ENCODE measurements around the gene KLHL22.
"Not testable (repeated sequence)": the region's sequence is repeated elsewhere in the genome, so short reads cannot be mapped to it uniquely, and the experiment has no call there.

Gene KLHL22

GRCh38 chr22:20397498-20397897 lies 98.1 kb downstream of the KLHL22 start:
- TF ChIP-seq, protein P1, sequence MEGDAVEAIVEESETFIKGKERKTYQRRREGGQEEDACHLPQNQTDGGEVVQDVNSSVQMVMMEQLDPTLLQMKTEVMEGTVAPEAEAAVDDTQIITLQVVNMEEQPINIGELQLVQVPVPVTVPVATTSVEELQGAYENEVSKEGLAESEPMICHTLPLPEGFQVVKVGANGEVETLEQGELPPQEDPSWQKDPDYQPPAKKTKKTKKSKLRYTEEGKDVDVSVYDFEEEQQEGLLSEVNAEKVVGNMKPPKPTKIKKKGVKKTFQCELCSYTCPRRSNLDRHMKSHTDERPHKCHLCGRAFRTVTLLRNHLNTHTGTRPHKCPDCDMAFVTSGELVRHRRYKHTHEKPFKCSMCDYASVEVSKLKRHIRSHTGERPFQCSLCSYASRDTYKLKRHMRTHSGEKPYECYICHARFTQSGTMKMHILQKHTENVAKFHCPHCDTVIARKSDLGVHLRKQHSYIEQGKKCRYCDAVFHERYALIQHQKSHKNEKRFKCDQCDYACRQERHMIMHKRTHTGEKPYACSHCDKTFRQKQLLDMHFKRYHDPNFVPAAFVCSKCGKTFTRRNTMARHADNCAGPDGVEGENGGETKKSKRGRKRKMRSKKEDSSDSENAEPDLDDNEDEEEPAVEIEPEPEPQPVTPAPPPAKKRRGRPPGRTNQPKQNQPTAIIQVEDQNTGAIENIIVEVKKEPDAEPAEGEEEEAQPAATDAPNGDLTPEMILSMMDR (IDR thresholded peaks at IDR 0.05; ENCODE audit: extremely low read depth, insufficient read depth, missing control alignments) = no peak
- no peak for DNase-seq (ENCODE audit: low spot score)
- in situ Hi-C loops (cut with MboI; ENCODE audit: low pct_unique_long_range_greater_than_20kb, low sequenced_read_pairs, unreplicated experiment) = no loop called here

- TF ChIP-seq, protein P1 (IDR thresholded peaks at IDR 0.05; ENCODE audit: extremely low read depth, insufficient read depth, missing control alignments) = no peak
- in situ Hi-C loops (cut with MboI; ENCODE audit: low pct_unique_long_range_greater_than_20kb, low sequenced_read_pairs, unreplicated experiment) = no loop called here
Measured at GRCh38 chr22:20396639-20397038, 99.0 kb downstream of the KLHL22 start.

DNA sequence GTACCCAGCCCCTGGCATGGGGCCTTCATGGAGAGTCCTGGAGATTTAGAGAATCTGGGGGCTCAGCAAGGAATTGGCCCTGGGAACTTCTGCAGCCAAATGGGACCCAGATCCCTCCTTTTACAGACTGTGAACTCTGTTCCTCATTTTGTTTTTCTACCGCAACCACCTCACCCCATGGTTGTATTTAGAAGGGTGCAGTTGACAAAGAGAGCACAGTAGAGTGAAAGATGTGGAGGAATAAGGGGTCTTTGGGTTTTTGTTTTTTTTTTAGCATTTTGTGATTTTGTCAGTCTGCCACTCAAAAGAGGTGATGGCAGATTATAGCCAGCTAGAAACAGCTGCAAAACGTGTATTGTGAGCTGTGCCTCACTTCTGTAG lies 99.7 kb downstream of the KLHL22 start:
- DNase-seq (ENCODE audit: low spot score) = no peak
- TF ChIP-seq, protein P1 (IDR thresholded peaks at IDR 0.05; ENCODE audit: extremely low read depth, insufficient read depth, missing control alignments) = no peak
- in situ Hi-C loops (cut with MboI; ENCODE audit: low pct_unique_long_range_greater_than_20kb, low sequenced_read_pairs, unreplicated experiment) = no loop called here

More at GRCh38 chr22:20396639-20397038, 99.0 kb downstream of the KLHL22 start:
- no peak for DNase-seq (ENCODE audit: low spot score)

DNA sequence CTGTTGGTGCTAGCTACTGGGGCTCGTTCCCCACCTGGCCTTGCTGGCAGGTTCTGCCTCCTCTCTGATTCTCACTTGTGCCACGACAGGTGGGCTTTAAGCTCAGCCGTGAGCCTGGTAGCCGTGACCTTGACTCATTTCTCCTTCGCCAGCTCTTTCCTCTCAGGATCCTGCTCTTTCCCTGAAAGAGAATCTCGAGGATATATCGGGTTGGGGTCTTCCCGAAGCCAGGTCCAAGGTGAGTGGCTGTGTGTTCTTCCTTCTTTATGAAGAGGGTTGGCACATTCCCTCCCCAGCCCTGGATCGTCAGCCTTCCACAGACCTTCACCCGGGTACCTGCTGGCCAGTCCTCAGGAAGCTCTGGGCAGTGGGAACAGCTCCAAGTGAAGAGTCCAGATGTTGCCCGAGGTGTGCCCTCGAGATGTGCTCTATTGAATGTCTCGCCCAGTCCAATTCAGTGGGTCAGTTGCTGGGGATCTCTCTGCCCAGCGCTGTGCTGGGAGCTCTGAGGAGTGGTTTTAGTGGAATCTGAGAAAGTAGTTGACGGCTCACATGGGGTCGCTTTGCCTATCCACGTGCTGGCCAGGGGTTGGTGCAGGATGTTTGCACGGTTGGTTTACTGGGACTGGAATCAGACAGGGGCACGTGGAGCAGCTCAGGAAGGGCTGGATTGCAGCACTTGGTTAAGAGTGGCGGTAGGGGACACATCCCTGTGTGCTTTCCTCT lies 100.3 kb downstream of the KLHL22 start:
- no peak for DNase-seq (ENCODE audit: low spot score)
- TF ChIP-seq, protein P1 (IDR thresholded peaks at IDR 0.05; ENCODE audit: extremely low read depth, insufficient read depth, missing control alignments) = no peak
- in situ Hi-C loops (cut with MboI; ENCODE audit: low pct_unique_long_range_greater_than_20kb, low sequenced_read_pairs, unreplicated experiment) = no loop called here

DNA sequence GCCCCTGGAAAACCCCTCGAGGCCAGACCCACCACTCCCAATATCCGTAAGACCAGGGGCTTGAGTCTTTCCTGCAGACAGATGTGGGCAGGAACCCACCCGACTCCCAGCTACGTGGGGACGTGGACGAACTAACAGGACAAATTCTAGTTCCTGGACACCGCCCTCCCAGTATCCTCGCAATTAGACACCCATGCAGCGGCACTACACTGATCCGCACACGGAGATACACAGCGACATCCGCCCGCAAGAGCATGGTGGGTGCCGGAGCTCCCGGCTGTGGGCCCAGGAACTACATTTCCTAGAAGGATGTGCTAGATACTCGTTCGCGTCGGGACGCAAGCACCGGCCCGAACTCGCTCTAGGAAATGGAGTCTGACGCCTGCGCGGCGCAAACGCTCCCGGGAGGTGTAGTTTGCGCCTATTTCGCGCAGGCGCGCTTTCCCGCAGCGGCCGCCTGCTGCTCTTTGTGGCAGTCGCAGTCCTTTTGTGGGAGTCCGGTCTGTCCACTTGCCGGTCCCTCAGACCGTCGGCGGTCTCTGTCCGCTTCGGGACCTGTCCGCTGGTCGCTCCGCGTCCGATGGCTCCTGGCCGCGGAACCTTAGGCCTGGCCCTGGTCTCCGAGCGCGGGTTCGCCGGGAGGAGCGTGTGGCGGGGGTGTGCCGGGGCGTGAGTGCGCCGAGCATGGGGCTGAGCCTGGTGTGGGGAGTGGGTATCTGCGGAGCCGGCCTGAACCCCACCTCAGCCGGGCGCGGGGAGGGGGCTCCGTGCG lies 101.7 kb downstream of the KLHL22 start, which contains the start of gene ZNF74:
ZNF74 (plus strand) TSS at position 447 of the 772 bp plus-strand sequence. CDS start 478 bp downstream, outside the sequence.
- DNase-seq (ENCODE audit: low spot score) = peak; percentile 88
- in situ Hi-C loops (cut with MboI; ENCODE audit: low pct_unique_long_range_greater_than_20kb, low sequenced_read_pairs, unreplicated experiment) = no loop called here
- TF ChIP-seq, protein P1 (IDR thresholded peaks at IDR 0.05; ENCODE audit: extremely low read depth, insufficient read depth, missing control alignments) = no peak

GRCh38 chr22:20392983-20393704 lies 102.5 kb downstream of the KLHL22 start:
- in situ Hi-C loops (cut with MboI; ENCODE audit: low pct_unique_long_range_greater_than_20kb, low sequenced_read_pairs, unreplicated experiment) = no loop called here
- TF ChIP-seq, protein P1 (IDR thresholded peaks at IDR 0.05; ENCODE audit: extremely low read depth, insufficient read depth, missing control alignments) = no peak
- no peak for DNase-seq (ENCODE audit: low spot score)

DNA sequence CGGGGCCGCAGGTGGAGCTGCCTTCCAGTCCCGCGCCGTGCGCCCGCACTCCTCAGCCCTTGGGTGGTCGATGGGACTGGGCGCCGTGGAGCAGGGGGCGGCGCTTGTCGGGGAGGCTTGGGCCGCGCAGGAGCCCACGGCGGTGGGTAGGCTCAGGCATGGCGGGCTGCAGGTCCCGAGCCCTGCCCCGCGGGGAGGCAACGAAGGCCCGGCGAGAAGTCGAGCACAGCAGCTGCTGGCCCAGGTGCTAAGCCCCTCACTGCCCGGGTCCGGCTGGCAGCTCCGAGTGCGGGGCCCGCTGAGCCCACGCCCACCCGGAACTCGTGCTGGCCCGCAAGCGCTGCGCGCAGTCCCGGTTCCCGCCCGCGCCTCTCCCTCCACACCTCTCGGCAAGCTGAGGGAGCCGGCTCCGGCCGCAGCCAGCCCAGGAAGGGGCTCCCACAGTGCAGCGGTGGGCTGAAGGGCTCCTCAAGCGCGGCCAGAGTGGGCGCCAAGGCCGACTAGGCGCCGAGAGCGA lies 103.2 kb downstream of the KLHL22 start:
- DNase-seq (ENCODE audit: low spot score); in situ Hi-C loops (cut with MboI; ENCODE audit: low pct_unique_long_range_greater_than_20kb, low sequenced_read_pairs, unreplicated experiment): not testable (repeated sequence)

Measured in GM13977 (cell line).